GM23338 (cell line): Measurements from ENCODE around the gene AFF3. TPM values are rescaled to one million over a fixed set of nuclear protein-coding genes. Genes with fewer than 3 reads are reported as not detected.

Experiments
- ATAC-seq: fragments of 200-7000 bp; cut with Tn5 transposase; 3 replicates; pipeline ENCODE4 v1.9.1; 2020
- DNase-seq: peaks from one replicate; pipeline ENCODE4 v3.0.0-alpha.2; 2015; ENCODE audit warnings: low spot score
- H2AFZ ChIP-seq: fragments of 200-600 bp; sonication (generic); 2 replicates; pipeline ENCODE4 v1.8.0; 2016; ENCODE audit warnings: antibody characterized with exemption, mild to moderate bottlenecking, moderate library complexity
- H3F3A ChIP-seq: fragments of 200-600 bp; sonication (generic); replicated peaks from 2 replicates; pipeline ENCODE4 v1.8.0; 2017; ENCODE audit warnings: antibody characterized with exemption, mixed run types, low read depth
- H3K27ac ChIP-seq: fragments of 200-600 bp; sonication (generic); 2 replicates; pipeline ENCODE4 v1.6.1; 2016; ENCODE audit warnings: low read depth
- H3K27me3 ChIP-seq: fragments of 200-600 bp; sonication (generic); 2 replicates; pipeline ENCODE4 v1.8.0; 2016; ENCODE audit warnings: mild to moderate bottlenecking, mixed run types, moderate library complexity; ENCODE audit not compliant: insufficient read depth
- H3K36me3 ChIP-seq: fragments of 200-600 bp; sonication (generic); 2 replicates; pipeline ENCODE4 v1.8.0; 2016; ENCODE audit warnings: mild to moderate bottlenecking; ENCODE audit not compliant: insufficient read depth
- H3K4me1 ChIP-seq: fragments of 200-600 bp; sonication (generic); 2 replicates; pipeline ENCODE4 v1.8.0; 2016; ENCODE audit warnings: mild to moderate bottlenecking, moderate library complexity; ENCODE audit not compliant: insufficient read depth
- H3K4me2 ChIP-seq: fragments of 200-600 bp; sonication (generic); 2 replicates; pipeline ENCODE4 v1.7.1; 2017; ENCODE audit warnings: mixed run types
- H3K4me3 ChIP-seq: fragments of 200-600 bp; sonication (generic); 2 replicates; pipeline ENCODE4 v1.6.1; 2016; ENCODE audit warnings: mixed run types
- H3K79me2 ChIP-seq: fragments of 200-600 bp; sonication (generic); replicated peaks from 2 replicates; pipeline ENCODE4 v1.8.0; 2017; ENCODE audit warnings: mild to moderate bottlenecking; ENCODE audit not compliant: insufficient read depth
- H3K9me2 ChIP-seq: fragments of 200-600 bp; sonication (generic); 2 replicates; pipeline ENCODE4 v1.8.0; 2017; ENCODE audit not compliant: insufficient read depth
- H4K20me1 ChIP-seq: fragments of 200-600 bp; sonication (generic); replicated peaks from 2 replicates; pipeline ENCODE4 v1.8.0; 2017; ENCODE audit warnings: mild to moderate bottlenecking; ENCODE audit not compliant: insufficient read depth
- H3K27ac Mint-ChIP-seq: 2 replicates; pipeline ENCODE4 v1.8.0; 2020; ENCODE audit warnings: inconsistent platforms, mild to moderate bottlenecking, moderate library complexity, mixed read lengths
- H3K27me3 Mint-ChIP-seq: 3 replicates; pipeline ENCODE4 v1.8.0; 2022; ENCODE audit warnings: low read depth, mild to moderate bottlenecking, moderate library complexity, mixed read lengths, inconsistent platforms; ENCODE audit not compliant: insufficient read depth, poor library complexity
- H3K36me3 Mint-ChIP-seq: 3 replicates; pipeline ENCODE4 v1.8.0; 2021; ENCODE audit warnings: low read depth, mild to moderate bottlenecking, inconsistent platforms, moderate library complexity, mixed read lengths
- H3K4me1 Mint-ChIP-seq: 3 replicates; pipeline ENCODE4 v1.8.0; 2020; ENCODE audit warnings: mild to moderate bottlenecking, inconsistent platforms, mixed read lengths
- H3K4me3 Mint-ChIP-seq: 3 replicates; pipeline ENCODE4 v1.8.0; 2021; ENCODE audit warnings: moderate library complexity, mild to moderate bottlenecking, inconsistent platforms, mixed read lengths
- H3K9me3 Mint-ChIP-seq: 3 replicates; pipeline ENCODE4 v1.8.0; 2020; ENCODE audit warnings: moderate library complexity, mild to moderate bottlenecking, inconsistent platforms, mixed read lengths
- CTCF ChIP-seq, 2 experiments: fragments of 200-600 bp in 1 of 2; sonication (generic) in 1 of 2; conservative IDR thresholded peaks; 2 replicates each; pipeline versions ENCODE4 v1.5.1 to v1.6.1; 2016 to 2017; ENCODE audit warnings: antibody characterized with exemption in 2 of 2, low read depth in 2 of 2, mild to moderate bottlenecking in 2 of 2, moderate library complexity in 1 of 2
- ETS1 ChIP-seq: IDR thresholded peaks from 2 replicates; pipeline ENCODE4 v1.6.1; 2016; ENCODE audit warnings: antibody characterized with exemption
- NANOG ChIP-seq: IDR thresholded peaks from 2 replicates; pipeline ENCODE4 v1.6.1; 2016; ENCODE audit warnings: antibody characterized with exemption, borderline replicate concordance
- ZNF331 ChIP-seq: fragments of 250-450 bp; sonication (Bioruptor Pico); IDR thresholded peaks from 2 replicates; pipeline ENCODE4 v1.5.0; 2020; ENCODE audit warnings: low read depth, mild to moderate bottlenecking, moderate library complexity
- ZNF462 ChIP-seq: fragments of 250-450 bp; sonication (Bioruptor Pico); IDR thresholded peaks from 2 replicates; pipeline ENCODE4 v1.5.0; 2020; ENCODE audit warnings: mild to moderate bottlenecking, moderate library complexity
- polyA plus RNA-seq: library from polyadenylated mRNA; unstranded; fragments of >200 nt; fragmentation: Nextera tagmentation; extraction: Ambion mirVana; gene quantifications from 2 replicates; pipeline ENCODE4 v1.2.1, GENCODE V29; 2016
- total RNA-seq: library from RNA; depleted of rRNA; stranded (reverse); fragments of >200 nt; shearing (Covaris generic); gene quantifications from 2 replicates; pipeline ENCODE4 v1.2.3, GENCODE V29; 2014

Gene AFF3
- total and polyA plus RNA-seq, 2 experiments from 2014 or later = 0.73 to 1.4 TPM

DNA sequence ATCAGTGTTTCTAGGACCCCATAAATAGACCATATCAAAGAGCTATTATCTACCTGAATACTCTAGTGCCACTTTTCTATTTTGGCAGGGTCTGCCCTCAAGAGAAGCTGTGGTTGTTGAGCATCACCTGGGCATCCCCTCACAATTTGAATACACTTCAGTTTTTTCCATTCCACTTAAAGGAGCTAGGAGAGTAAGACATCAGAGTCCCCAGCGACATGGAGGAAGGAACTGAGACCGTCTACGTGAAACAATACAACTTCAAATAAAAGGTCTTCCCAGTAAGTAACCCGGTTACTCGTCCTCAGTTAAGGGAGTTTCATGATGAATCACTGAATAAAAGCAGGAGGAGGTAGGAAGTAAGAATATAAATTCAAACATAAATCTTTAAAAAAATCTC is 206.7 kb downstream of the AFF3 start:
- H3K4me2 ChIP-seq = no peak overlapping the region
- no peak for ATAC-seq
- H3K9me3 Mint-ChIP-seq = peaks cover 3% of the 10 kb centered on the region; the same call in 2 of the 3 replicates

More for the DNA sequence above, 206.7 kb downstream of the AFF3 start:
- Histone ChIP-seq H3K27ac (no peak overlapping the region), H3K79me2 (no peaks in the 10 kb centered on the region), H2AFZ (no peak overlapping the region), H4K20me1 (no peaks in the 10 kb centered on the region), H3K4me1 (no peaks in the 10 kb centered on the region), H3K27me3 (no peaks in the 10 kb centered on the region), H3K9me2 (peaks cover 4% of the 10 kb centered on the region; the same call in 1 of the 2 replicates), H3K4me3 (no peak overlapping the region), H3F3A (no peaks in the 10 kb centered on the region), H3K36me3 (no peaks in the 10 kb centered on the region)
- Mint-ChIP-seq H3K4me3 (no peak overlapping the region), H3K4me1 (no peaks in the 10 kb centered on the region; the same call in 2 of the 3 replicates), H3K27ac (no peak overlapping the region), H3K27me3 (no peaks in the 10 kb centered on the region), H3K36me3 (no peaks in the 10 kb centered on the region)
- DNase-seq = no peak
- TF ChIP-seq ZNF462 (CRISPR knock-in tag) (no peak), ETS1 (no peak), CTCF (conservative IDR thresholded peaks at IDR 0.05; ENCODE audit: low read depth in 2 of 2) (no peak), NANOG (no peak), ZNF331 (no peak)
